GM04503 (cell line): Measurements from ENCODE around the gene CERS1.

ENCODE experiments used
- DNase-seq: peaks from one replicate; pipeline ENCODE4 v3.0.0-alpha.2; 2012; ENCODE audit warnings: low read depth

CERS1 gene

GRCh38 chr19:18870531-18871172, 25.3 kb downstream of the CERS1 start:
- DNase-seq = no peak

- no peak for DNase-seq
Observed at GRCh38 chr19:18869781-18870530, 26.0 kb downstream of the CERS1 start.

DNA sequence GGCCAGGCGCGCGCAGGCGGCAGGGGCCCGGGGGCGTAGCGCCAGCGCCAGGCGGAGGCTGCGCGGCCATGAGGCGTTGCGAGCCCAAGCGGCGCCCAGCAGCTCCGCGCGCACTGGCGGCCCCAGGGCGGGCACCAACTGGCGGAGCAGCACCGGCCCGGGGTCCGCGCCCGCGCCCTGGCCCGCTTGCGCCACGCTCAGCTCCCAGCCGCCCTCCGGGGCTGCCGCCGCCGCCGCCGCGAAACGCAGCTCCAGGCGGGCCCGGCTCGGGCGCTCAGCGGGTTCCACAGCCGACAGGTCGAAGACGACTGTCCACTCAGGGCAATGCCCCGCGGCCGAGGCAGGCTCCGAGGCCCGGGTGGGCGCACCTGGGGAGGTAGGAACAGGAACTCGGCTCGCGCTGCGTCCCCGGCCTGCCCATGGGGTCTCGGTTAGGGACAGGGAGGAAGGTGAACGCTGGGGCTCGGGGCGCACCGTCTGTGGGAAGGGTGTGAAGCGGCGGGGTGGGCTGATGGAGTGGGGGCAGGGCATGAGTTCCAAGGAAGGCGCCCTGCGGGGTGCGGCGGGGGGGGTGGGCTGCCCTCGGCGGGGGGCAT, 26.8 kb downstream of the CERS1 start:
- DNase-seq = no peak

GRCh38 chr19:18868380-18869022, 27.5 kb downstream of the CERS1 start:
- DNase-seq = no peak

DNA sequence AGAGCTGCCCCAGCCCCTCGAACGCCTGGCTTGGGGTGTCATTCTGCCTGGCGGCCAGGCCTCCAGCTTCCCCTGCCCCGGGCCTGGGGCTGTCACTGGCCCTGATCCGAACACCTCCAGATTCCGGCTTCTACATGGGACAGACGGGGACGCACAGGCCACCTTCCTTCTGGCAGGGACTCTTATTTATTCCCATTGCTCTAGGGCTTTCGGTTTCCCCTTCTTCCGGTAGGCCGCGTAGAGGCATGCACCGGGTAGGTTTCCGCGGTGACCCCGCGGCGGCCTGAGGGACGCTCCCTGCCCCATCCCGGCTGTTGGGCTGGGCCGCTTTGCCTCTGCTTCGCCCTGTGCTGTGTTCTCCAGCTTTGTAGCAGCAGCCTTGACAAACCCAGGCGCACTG, 28.2 kb downstream of the CERS1 start:
- DNase-seq = no peak

DNA sequence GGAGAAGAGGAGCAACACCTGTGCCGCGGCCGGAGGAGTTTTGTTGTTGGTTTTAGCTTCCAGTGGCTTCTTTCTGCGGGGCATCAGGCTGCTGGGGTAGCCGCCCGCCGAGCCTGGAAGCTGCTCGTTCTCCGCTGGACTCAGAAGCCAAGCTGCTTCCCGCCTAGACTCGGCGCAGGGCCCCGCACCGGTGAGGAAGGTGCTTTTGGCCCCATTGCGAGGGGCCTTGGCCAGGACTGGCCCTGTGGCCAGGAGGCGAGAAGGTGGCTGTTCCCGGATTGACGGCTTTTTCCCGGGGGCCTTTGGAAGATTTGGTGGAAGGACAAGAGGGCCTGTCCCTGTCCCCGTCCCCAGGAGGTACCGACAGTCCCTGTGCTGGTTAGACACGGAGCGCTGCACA, 28.8 kb downstream of the CERS1 start:
- no peak for DNase-seq

- DNase-seq = no peak
Observed at GRCh38 chr19:18866800-18867123, 29.2 kb downstream of the CERS1 start.

GRCh38 chr19:18865973-18866799, 29.8 kb downstream of the CERS1 start:
- DNase-seq = no peak

GRCh38 chr19:18865106-18865972, 30.6 kb downstream of the CERS1 start:
- DNase-seq = no peak

DNA sequence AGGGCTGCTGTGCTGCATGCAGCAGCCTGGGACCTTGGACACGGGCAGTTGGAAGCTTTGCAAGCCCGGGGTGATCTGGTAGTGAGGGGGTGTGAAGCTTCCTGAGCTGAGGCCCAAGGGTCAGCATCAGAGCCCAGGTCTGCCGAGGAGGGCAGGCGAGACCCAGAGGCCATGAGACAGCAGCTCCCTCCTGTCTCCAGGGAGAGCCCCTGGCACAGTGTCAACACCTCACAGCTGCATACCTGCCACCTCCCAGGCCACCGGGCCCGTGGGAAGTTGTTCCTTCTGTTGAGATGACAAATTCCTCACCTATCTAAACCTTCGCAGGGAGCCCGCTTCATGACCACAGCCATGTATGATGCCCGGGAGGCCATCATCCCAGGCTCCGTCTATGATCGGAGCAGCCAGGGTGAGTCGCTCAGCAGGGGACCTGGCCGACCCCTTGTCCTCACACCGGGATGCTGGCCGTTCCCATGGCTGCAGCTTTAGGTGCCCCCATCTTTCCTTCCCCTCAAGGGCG, 32.1 kb downstream of the CERS1 start:
- DNase-seq = no peak

DNA sequence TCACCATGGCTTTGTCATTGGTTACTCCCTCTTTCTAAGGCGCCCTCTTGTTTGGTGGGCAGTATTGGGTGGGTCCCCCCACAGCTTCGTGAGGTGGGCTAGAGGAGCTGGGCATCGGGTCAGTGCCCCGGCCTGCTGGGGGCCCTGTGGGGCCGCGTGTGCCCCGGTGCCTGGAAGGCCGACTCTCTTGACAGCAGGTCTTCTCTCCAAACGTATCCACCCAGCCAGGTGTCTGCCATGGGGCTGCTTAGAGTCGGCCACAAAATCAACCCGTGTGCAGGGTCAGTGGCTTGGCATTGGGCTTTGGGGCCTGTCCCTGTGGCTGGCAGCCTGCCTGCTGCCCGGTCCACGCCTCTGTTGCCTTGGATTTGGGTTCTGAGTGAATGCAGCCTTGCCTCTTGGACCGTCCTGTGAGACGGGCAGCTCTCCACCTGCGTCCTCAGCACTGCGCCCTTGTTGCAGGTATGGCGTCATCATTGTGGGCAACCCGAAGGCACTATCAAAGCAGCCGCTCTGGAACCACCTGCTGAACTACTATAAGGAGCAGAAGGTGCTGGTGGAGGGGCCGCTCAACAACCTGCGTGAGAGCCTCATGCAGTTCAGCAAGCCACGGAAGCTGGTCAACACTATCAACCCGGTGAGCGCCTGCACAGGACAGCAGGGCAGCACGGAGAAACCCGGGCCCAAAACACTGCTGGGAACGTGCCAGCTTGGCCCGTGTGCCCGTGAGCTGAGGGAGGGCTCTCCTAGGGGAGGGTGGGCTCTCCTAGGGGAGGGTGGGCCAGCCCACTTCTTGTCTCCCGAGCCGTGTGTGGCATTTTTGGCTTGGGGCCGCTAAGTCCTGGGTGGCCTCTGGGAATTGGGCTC, 32.7 kb downstream of the CERS1 start:
- no peak for DNase-seq

DNA sequence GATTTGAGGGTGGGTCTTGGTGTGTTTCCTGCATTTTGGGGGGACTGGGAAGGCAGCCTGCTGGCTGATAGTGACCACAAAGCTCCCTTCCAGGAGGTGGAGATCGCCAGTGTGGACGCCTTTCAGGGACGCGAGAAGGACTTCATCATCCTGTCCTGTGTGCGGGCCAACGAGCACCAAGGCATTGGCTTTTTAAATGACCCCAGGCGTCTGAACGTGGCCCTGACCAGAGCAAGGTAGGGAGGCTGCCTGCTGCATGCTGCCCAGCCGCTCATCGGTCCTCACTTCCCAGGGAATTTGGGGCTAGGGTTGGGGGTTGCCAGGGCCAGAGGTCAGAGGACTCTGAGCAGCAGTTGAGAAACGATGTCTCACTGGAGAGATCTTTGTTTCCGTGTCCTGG, 34.0 kb downstream of the CERS1 start:
- no peak for DNase-seq

GRCh38 chr19:18861235-18861634, 34.7 kb downstream of the CERS1 start:
- DNase-seq = no peak

DNA sequence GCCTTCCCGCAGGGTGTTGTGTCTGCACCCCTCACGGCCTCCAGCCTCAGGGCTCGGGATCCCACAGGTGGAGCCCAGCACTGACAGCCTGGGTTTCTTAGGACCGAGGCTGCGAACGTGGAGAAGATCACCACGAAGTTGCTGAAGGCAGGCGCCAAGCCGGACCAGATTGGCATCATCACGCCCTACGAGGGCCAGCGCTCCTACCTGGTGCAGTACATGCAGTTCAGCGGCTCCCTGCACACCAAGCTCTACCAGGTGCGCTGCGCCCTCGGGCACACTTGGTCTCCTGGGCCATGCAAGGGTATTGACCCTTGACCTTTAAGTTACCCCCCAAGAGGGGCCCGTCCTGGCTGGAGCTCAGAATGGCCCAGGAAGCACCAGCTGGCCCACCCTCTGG, 35.2 kb downstream of the CERS1 start:
- no peak for DNase-seq

- no peak for DNase-seq
Observed at GRCh38 chr19:18860302-18860700, 35.7 kb downstream of the CERS1 start.

- no peak for DNase-seq
Observed at GRCh38 chr19:18859676-18860301, 36.2 kb downstream of the CERS1 start.

DNA sequence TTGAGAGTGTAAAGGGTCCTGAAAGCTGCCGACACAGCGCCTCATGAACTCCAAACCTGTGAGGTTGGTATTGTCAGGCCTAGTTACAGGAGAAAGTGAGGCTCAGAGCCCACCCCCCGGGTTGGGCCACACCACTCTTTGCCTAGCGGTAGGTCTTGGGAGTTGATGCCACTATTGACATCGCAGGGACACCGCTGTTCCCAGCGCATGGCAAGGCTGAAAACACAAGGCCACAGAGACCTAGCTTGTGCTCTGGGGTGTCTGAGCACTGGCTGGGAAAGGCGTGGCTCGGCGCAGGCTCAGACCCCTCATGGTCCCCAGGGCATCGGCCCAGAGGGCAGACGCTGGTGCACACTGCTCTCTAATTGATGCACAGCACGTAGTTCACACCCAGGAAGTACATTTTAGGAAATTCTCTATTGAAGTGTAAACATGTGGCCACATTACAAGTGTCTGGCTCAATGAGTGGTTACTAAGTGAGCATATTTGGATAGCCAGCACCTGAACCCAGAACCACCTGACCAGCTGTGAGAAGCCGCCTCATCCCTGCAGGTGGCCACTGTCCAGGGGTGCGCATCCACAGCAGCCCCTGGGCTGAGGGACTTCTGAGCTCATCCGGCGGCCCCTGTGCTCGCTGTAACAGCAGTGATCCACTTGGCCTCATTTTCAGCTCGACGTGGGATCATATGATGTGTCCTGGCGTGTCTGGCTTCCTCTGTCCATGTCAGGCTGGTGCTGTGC, 36.9 kb downstream of the CERS1 start:
- DNase-seq = no peak

GRCh38 chr19:18857223-18857622, 38.7 kb downstream of the CERS1 start:
- DNase-seq = no peak
